Skeletal muscle cell (primary cell): ENCODE results near the gene CTSV.
A peak's percentile ranks its signal among the peaks of the same experiment; 100 is the strongest.
"Not testable (repeated sequence)": the region's sequence is repeated elsewhere in the genome, so short reads cannot be mapped to it uniquely, and the experiment has no call there.

ENCODE experiments used
- DNase-seq: peaks from one replicate; pipeline ENCODE4 v3.0.0-alpha.2; 2010; ENCODE audit warnings: low read depth
- H3K4me3 ChIP-seq: 2 replicates; pipeline ENCODE4 v1.5.1; 2011; ENCODE audit warnings: low read depth, mild to moderate bottlenecking, control low read depth, low read length, moderate library complexity

The CTSV gene

GRCh38 chr9:97038611-97039513 is at the start of gene CTSV:
Gene CTSV, minus strand, starts transcription at chr9:97039142. Its CDS starts 1,099 bp downstream, at chr9:97038043.
- DNase-seq = peak; percentile 40
- H3K4me3 ChIP-seq = peak within 1 kb of the TSS; percentile 55

GRCh38 chr9:97087668-97088215 is 48.8 kb upstream of the CTSV start:
- not testable (repeated sequence) for DNase-seq, H3K4me3 ChIP-seq

- H3K4me3 ChIP-seq, DNase-seq: not testable (repeated sequence)
Measured at GRCh38 chr9:97084562-97084991, 45.6 kb upstream of the CTSV start.

- no peak overlapping the region for H3K4me3 ChIP-seq
- DNase-seq = no peak
Measured at GRCh38 chr9:97078362-97078761, 39.4 kb upstream of the CTSV start.

- H3K4me3 ChIP-seq = no peak overlapping the region
Measured at GRCh38 chr9:97077452-97078295, 38.7 kb upstream of the CTSV start.

GRCh38 chr9:97076731-97077451 is 37.9 kb upstream of the CTSV start:
- DNase-seq, H3K4me3 ChIP-seq: not testable (repeated sequence)

More at GRCh38 chr9:97077452-97078295, 38.7 kb upstream of the CTSV start:
- no peak for DNase-seq

- no peak overlapping the region for H3K4me3 ChIP-seq
- DNase-seq = no peak
Measured at GRCh38 chr9:97076238-97076637, 37.3 kb upstream of the CTSV start.

- DNase-seq = no peak
- H3K4me3 ChIP-seq = no peak overlapping the region
Measured at GRCh38 chr9:97075289-97075985, 36.5 kb upstream of the CTSV start.

GRCh38 chr9:97073506-97073905 is 34.6 kb upstream of the CTSV start:
- DNase-seq = no peak
- no peak overlapping the region for H3K4me3 ChIP-seq

GRCh38 chr9:97072285-97072776 is 33.4 kb upstream of the CTSV start:
- H3K4me3 ChIP-seq = no peak overlapping the region
- no peak for DNase-seq

- DNase-seq, H3K4me3 ChIP-seq: not testable (repeated sequence)
Measured at GRCh38 chr9:97070325-97070724, 31.4 kb upstream of the CTSV start.

GRCh38 chr9:97067490-97067889 is 28.5 kb upstream of the CTSV start:
- no peak for DNase-seq
- H3K4me3 ChIP-seq = no peak overlapping the region

GRCh38 chr9:97064176-97064575 is 25.2 kb upstream of the CTSV start:
- no peak overlapping the region for H3K4me3 ChIP-seq
- DNase-seq = no peak

GRCh38 chr9:97060796-97061195 is 21.9 kb upstream of the CTSV start:
- no peak overlapping the region for H3K4me3 ChIP-seq
- DNase-seq = no peak

- no peak for DNase-seq
- H3K4me3 ChIP-seq = no peak overlapping the region
Measured at GRCh38 chr9:97059626-97060025, 20.7 kb upstream of the CTSV start.

- no peak overlapping the region for H3K4me3 ChIP-seq
- no peak for DNase-seq
Measured at GRCh38 chr9:97057651-97058050, 18.7 kb upstream of the CTSV start.

- H3K4me3 ChIP-seq, DNase-seq: not testable (repeated sequence)
Measured at GRCh38 chr9:97055891-97056290, 16.9 kb upstream of the CTSV start.

GRCh38 chr9:97053717-97054116 is 14.8 kb upstream of the CTSV start:
- no peak overlapping the region for H3K4me3 ChIP-seq
- DNase-seq = no peak

- no peak overlapping the region for H3K4me3 ChIP-seq
- DNase-seq = no peak
Measured at GRCh38 chr9:97052735-97053134, 13.8 kb upstream of the CTSV start.
